SK-N-MC (cell line): Measurements from ENCODE around the gene AGAP4.
"Not testable (repeated sequence)": the region's sequence is repeated elsewhere in the genome, so short reads cannot be mapped to it uniquely, and the experiment has no call there.

Experiments
- EZH2 ChIP-seq: fragments of 200-600 bp; sonication (generic); IDR thresholded peaks from one replicate; pipeline ENCODE4 v1.6.1; 2017; ENCODE audit warnings: antibody characterized with exemption
- POLR2AphosphoS5 ChIP-seq: IDR thresholded peaks from 2 replicates; pipeline ENCODE4 v1.6.1; 2012; ENCODE audit warnings: mild to moderate bottlenecking, low read depth, low read length, borderline replicate concordance

GRCh38 chr10:45787212-45787741, 60.0 kb downstream of the AGAP4 start:
- not testable (repeated sequence) for TF ChIP-seq POLR2AphosphoS5, EZH2
